Dermis microvascular lymphatic vessel endothelial cell (primary cell): Measurements from ENCODE around the gene RDH16. TPM values are rescaled to one million over a fixed set of nuclear protein-coding genes. Genes with fewer than 3 reads are reported as not detected.
"Not testable (repeated sequence)": the region's sequence is repeated elsewhere in the genome, so short reads cannot be mapped to it uniquely, and the experiment has no call there.

Experiments
- DNase-seq, 2 donors: peaks; one replicate each; pipeline versions ENCODE4 v3.0.0 to v3.0.0-alpha.2; 2010; ENCODE audit warnings: low read depth in 2 of 2
- total RNA-seq: library from RNA; depleted of rRNA; stranded (reverse); fragments of >200 nt; gene quantifications from 2 replicates; pipeline ENCODE4 v1.2.1, GENCODE V29; 2014

Gene RDH16
- total RNA-seq, 1 donor from 2014 or later, result under 0.01 TPM

- DNase-seq, result no peak
These were observed 3.1 kb downstream of the RDH16 start for GRCh38 chr12:56954057-56954957.

DNA sequence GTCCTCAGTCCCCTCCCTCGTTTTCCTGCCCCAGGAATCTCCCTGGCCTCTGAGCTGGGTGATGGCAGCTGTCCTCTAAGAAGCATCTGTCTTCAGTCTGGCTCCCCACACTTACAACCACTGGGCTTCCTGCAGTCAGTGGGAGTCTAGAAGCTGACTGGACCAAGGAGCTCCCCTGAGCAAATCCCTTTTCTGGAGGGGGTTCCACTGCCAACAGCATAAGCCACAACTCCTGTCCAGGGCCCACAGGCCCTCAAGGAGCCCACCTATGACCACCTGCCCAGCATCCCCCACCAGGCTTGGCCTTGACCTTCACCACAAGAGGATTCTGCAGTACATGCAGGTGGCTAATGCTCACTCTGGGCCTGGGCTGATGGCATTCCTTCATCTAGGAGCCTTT, 4.1 kb downstream of the RDH16 start:
- DNase-seq, result no peak

DNA sequence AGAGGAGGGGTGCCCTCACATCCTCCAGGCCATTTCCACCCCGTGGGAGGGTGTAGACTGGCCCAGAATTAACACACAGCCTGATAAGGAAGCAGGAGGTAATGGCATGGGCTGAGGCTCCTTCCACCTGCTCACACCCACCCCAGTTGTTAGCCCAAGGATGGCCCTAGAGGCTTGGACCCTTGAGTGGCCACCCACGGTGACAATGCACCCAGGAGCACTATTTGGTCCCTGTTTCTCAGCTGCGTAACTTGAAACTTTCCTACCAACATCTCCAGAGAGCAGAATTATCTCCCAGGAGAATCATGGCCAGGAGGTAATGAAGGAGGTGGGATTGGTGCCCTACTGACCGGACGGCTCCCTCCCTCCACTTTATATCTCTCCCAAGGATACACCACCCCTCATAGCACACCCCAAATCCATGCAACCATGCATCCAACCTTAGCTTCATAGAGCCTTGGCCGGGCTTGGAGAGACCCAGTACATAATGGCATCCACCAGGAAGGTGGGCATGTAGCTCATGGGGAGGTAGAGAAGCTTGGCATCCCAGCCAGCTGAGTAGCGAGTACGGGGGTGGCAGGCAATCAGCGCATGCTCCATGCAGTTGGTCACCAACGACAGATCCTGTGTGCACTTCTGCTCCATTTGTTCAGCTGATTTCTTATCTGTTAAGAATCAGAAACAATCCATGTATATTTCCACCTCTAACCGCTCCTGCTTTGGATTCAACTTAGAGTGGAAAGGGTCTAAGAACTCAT, 5.6 kb downstream of the RDH16 start:
- DNase-seq, result no peak

GRCh38 chr12:56948881-56949280, 8.5 kb downstream of the RDH16 start:
- DNase-seq, result no peak

DNA sequence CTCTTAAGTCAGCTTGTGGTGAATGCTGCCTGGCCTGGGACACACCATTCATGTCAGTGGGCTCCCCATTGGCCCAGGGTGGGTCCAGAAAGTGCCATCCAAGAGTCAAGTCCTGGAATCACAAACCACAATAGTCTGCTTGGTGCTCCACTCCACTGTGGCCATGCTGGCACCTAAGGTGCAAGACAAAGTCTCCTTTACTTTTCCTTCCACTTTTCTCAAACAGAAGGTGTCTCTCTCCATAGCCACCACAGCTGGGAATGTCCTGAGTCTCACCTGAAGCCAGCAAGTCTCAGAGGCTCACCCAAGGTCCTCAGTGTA, 9.0 kb downstream of the RDH16 start:
- no peak for DNase-seq

GRCh38 chr12:56947633-56948456, 9.6 kb downstream of the RDH16 start:
- DNase-seq, result peak; percentile 14 to 32

DNA sequence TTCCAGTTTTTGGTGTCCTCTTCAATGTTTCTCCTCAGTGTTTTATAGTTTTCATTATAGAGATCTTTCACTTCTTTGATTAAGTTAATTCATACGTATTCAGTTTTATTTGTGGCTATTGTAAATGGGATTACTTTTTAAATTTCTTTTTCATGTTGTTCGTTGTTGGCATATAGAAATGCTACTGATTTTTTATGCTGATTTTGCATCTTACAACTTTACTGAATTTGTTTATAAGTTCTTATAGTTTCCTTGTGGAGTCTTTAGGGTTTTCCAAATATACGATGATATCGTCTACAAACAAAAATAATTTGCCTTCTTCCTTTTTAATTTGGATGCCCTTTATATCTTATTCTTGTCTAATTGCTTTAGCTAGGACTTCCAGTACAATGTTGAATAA, 13.5 kb downstream of the RDH16 start:
- no peak for DNase-seq

DNA sequence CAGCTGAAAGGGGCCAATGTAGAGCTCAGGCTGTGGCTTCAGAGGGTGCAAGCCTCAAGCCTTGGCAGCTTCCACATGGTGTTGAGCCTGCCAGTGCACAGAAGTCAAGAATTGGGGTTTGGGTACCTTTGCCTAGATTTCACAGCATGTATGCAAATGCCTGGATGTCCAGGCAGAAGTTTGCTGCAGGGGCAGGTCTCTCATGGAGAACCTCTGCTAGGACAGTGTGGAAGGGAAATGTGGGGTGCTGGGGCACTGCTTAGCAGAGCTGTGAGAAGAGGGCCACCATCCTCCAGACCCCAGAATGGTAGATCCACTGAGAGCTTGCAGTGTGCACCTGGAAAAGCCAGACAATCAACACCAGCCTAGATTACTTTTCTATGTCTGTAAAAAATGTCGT, 14.0 kb downstream of the RDH16 start:
- DNase-seq, result not testable (repeated sequence)

GRCh38 chr12:56941299-56942017, 15.9 kb downstream of the RDH16 start:
- DNase-seq, result peak; percentile 5 to 25

DNA sequence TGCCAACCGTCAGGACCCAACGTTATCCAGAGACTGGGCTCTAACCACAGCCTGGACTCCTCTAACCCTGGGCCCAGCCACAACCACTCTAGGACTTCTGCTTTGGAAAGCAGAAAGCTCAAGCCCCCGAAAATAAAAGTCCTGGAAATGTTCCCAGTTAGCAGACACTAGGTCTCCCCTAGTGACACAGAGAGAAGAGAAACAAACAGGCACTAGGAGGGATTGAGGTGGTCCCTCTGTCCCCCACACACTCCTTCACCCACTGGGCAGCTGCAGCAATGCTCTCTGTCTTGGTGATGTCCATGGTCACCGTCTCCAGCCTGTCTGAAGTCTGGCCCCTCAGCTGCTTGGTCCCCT, 16.5 kb downstream of the RDH16 start:
- DNase-seq, result not testable (repeated sequence)

DNA sequence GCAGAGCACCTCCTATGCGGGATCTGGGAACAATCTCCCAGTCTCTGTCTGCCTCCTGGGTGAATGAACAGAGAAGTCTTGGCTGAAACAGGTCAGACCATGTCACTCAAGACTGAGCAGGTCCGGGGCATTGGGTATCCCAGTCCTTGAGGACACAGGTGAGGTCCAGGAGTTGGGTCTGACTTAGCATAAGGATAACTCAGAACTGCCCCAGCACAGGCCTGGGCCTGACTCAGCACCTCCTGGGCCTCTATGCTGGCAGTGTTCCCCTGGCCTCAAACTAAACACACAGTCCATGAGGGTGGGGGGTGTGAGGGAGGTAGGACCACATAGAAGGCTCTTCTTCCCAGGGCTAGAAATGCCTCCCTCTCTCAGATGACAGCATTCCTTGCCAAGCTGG, 21.7 kb downstream of the RDH16 start:
- DNase-seq, result no peak

- no peak for DNase-seq
These were observed 22.3 kb downstream of the RDH16 start for GRCh38 chr12:56935157-56935556.

DNA sequence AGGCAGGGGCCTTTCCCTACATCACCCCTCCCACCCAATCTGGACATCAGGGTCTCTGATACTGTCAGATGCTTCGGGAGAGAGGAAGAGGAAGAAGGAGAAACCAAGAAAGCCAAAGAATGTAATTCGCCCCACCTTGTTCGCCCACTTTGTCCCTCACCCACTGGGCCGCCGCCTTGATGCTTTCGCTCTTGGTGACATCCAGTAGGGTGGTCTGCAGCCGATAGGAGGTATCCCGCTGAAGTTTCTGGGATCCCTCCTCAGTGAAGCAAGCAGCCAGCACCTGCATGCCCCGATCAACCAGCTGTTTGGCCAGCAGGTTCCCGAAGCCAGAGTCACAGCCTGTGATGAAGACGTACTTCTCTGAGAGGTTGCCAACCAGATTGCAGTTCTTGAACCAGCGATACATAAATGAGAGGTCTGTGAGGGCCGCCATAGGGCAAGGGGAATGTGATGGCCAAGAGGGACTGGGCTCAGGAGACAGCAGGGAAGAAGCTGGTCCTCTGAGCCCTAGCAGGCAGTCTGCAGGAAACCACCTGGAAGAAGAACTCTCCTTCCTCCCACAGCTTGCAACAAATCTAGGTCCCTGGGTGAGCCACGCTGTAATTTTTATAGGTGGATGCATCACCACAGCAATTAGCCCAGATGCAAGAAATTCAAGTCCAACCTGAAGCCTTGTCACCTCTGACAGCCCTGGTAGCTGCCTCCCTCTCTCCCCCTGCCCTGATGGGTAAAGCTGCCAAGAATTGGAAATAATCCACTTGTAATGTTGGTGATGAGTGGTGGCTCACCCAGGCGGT, 23.4 kb downstream of the RDH16 start, which contains the start of gene SDR9C7:
SDR9C7 (minus strand) TSS at position 583 of the 800 bp plus-strand sequence; CDS start at position 436, 147 bp downstream.
- DNase-seq, result no peak

DNA sequence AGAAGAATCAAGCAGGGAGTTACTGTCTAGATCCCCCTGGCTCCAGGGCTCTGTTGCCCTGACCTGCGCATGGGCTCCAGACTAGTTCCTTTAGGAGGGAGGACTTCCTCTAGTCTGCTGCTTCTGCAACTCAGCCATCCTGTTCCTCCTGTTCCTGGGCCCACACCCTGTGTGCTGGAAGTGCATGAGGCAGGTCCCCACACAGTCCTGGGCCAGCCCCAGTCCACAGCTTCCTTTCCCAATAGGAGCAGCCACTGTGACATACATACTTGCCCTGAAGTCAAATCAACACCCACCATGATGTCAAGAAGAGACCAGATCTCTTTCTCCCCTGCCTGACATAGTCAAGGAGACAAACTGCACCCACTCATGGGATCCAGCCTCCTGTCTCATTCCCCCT, 24.5 kb downstream of the RDH16 start:
- DNase-seq, result no peak

- DNase-seq, result no peak
These were observed 25.3 kb downstream of the RDH16 start for GRCh38 chr12:56932146-56932545.

DNA sequence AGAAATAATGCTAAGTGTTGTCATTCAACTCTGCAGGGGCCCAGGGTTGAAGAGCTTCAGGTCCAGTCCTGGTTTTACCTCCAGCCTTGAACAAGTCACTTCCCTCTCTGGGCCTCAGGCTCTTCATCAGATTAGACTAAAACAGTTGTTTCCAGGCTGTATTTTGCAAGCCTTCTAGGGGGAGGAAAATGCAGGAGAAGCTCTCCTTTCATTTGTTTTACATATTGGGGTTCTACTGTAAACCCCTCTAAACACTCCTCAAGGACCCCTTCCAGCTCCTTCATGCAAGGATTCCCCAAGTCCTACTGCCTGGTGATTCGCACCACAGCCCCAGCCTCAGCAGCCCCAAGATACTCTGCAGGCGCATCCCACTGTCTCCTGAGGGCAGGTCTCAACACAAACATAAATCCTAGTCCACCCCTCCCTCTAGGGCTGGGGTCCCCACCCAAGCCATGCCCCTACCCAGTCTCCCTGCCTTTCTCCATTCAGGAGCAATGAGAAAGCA, 25.9 kb downstream of the RDH16 start:
- peak; percentile 3 to 14 for DNase-seq

- DNase-seq, result no peak
These were observed 27.2 kb downstream of the RDH16 start for GRCh38 chr12:56930241-56930640.

DNA sequence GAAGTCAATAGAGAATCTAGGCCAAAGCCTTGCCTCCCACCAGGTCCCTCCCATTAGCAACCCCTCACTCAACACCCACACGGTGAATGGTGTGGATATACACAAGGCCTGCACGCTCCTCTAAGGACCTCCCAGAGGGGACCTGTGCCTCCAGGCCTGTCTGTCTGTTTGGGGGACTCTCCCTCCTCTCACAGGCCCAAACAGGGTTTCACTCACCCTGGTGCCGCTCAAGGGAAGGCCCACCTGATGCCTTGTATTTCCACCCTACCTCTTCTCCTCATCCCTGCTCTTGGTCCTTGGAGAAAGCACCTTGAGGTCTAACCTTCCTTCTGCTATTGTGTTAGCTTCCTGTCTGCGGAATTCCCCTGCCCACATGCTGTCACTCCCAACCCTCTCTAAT, 27.6 kb downstream of the RDH16 start:
- DNase-seq, result no peak

DNA sequence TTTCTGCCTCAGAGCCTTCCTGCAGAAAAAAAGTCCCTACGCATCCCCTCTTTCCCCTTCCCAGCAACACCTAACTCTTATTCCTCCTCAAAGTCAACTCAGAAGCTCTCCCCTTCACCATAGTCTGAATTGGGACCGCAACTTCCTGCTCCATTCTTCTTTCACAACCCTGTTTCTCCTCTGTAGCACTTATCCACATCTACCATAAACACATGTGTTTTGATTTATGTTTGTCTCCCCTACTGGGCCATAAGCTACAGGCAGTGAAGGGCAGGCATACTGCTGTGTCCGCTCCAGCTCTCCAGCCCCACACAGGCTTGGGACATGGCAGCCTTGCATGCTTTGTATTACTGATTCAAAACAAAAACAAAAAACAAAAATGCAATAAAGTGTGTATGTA, 29.1 kb downstream of the RDH16 start:
- DNase-seq, result no peak

- DNase-seq, result no peak
These were observed 30.1 kb downstream of the RDH16 start for GRCh38 chr12:56927281-56927680.
